ENCODE results near the gene QSOX2.

The QSOX2 gene, protein sequence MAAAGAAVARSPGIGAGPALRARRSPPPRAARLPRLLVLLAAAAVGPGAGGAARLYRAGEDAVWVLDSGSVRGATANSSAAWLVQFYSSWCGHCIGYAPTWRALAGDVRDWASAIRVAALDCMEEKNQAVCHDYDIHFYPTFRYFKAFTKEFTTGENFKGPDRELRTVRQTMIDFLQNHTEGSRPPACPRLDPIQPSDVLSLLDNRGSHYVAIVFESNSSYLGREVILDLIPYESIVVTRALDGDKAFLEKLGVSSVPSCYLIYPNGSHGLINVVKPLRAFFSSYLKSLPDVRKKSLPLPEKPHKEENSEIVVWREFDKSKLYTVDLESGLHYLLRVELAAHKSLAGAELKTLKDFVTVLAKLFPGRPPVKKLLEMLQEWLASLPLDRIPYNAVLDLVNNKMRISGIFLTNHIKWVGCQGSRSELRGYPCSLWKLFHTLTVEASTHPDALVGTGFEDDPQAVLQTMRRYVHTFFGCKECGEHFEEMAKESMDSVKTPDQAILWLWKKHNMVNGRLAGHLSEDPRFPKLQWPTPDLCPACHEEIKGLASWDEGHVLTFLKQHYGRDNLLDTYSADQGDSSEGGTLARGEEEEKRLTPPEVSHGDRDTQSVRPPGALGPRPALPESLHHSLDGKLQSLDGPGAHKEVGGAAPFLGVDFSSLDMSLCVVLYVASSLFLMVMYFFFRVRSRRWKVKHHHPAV

DNA sequence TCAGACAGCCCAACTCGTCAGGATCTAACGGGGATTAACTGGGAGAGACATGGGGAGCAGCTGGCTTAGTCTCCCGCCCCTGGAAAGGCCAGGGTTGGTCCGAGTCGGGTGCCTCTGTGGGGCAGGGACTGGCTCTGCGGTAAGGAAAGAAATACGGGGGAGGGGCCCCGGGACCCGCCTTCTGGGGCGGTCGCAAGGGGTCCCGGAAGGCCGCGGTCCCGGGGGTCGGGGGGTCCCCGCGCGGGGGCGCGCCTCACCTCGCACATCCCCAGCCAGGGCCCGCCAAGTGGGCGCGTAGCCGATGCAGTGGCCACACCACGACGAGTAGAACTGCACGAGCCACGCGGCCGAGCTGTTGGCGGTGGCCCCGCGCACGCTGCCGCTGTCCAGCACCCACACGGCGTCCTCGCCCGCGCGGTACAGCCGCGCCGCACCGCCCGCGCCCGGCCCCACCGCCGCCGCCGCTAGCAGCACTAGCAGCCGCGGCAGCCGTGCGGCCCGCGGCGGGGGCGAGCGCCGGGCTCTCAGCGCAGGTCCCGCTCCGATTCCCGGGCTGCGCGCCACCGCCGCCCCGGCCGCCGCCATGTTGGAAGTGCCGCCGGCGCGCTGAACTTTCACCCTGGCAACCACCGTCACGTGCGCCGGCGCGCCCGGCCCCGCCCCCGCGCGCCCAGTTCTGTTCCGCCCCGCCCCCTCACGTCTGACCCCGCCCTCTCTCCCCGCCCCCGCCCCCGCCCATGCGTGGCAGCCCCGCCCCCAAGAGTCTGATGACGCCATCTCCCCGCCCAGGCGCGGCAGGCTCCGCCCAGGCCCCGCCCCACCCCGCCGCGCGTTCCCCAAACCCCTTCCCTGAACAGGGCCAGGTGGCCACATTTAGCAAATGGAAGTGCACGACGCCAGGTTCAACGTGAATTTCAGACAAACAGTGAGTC lies at the start of gene QSOX2:
TSS of gene QSOX2 (minus strand) at position 594 of the 932 bp plus-strand sequence. CDS start at position 585, 9 bp downstream.
- DNase-seq = peak; percentile 29

DNA sequence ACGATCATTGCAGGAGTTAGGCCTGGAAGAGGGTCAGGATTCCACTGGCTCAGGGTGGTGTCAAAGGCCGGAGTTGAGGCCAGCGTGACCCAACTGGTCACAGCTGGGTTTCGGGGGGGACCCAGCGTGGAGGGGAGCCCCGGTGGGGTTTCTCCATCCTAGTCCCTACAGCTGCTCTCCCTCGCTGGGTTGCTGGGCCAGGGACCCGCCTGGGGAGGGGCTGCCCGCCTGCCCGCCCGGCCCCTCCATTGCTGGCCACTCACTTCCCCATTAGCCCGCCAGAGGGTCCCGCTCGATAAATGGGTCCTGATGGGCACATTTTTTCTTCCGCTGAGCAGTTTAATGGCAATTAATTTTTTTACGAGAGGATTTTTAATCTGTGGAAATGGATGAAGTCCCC lies 49.4 kb upstream of the QSOX2 start:
- DNase-seq = no peak

DNA sequence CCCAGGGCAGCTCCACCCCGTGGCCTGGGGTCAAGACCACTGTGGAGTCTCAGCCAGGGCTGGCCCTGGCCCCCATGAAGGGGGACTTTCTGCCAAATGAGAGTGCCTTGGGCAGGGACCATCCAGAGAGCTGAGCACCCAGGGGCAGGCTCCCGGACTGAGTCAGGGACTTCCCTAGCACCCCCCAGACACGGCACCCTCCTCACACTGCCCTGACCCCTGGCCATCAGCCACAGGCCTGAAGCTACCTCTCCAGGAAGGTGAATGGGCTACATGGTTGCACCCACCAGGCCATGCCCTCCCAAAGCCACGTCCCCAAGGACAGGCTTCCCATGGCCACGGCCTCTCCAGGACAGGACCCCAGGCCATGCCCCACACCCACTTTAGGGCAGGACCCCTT lies 48.8 kb upstream of the QSOX2 start:
- no peak for DNase-seq

DNA sequence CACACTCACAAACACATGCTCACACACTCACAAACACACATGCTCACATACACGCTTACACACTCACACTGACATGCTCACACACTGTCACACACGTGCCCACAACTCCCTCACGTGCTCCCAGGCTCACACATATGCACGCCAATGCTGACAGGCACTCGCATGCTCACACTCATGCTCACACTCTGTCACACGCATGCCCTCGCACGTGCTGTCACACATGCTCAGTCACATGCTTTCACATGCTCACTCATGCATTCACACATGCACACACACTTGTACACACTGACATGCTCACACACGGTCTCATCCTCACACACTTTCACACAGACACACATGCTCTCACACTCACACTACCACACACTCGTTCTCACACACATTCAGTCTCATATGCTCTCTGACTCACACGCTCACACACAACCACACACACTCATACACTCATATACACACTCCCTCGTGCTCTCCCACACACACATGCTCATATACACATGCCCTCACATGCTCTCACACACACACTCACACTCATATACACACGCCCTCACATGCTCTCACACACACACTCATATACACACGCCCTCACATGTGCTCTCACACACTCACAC lies 48.0 kb upstream of the QSOX2 start:
- DNase-seq = no peak

DNA sequence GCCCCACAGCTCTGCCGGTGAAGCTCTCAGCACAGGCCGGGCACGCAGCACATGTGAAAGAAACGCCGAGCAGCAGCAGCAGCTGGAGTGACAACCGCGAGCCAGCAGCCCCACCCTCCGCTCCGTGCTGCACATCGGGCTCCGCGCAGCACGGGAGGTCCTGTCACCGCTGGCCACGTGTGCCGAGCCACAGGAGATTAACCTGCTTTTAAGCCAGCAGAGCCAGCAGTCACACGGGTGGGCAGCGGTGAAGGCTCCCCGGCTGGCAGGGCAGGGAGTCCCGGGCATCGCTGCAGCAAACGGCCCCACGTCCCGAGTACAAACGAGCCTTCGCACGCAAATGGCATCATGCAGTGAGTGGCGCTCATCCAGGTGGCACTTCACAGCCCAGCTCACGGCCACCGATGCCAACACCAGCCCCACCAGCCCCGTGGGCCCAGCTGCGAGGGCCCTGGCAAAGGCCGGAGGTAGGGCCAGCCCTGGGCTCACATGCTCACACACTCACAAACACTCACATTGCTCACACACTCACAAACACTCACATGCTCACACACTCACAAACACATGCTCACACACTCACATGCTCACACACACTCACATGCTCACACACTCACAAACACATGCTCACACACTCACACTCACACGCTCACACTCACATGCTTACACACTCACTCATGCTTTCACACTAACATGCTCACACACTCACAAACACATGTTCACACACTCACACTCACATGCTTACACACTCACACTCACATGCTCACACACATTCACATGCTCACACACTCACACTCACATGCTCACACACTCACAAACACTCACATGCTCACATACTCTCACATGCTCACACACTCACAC lies 47.2 kb upstream of the QSOX2 start:
- no peak for DNase-seq

DNA sequence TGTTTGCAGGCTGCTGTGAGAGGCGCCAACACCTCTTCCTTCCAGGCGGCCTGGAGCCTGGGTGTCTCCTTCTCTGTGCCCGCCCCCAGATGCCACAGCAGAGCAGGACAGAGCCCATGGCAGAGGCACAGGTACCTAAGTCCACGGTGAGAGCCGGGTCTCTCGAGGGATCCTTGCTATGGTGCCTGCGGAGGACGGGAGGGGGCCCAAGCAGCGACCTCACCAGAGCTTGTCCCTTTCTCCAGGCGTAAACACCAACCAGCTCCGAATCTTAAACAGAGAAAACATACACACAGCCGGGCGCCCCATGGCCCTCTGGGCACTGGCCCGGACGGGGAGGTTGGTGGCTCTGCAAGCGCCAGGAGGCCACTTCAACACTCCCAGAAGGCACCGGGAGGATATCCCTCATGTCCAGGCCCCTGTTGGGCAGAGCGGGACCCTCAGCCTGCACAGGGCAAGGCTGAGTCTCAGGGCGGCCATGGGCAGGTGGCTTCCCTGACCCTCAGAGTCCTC lies 46.5 kb upstream of the QSOX2 start:
- no peak for DNase-seq

DNA sequence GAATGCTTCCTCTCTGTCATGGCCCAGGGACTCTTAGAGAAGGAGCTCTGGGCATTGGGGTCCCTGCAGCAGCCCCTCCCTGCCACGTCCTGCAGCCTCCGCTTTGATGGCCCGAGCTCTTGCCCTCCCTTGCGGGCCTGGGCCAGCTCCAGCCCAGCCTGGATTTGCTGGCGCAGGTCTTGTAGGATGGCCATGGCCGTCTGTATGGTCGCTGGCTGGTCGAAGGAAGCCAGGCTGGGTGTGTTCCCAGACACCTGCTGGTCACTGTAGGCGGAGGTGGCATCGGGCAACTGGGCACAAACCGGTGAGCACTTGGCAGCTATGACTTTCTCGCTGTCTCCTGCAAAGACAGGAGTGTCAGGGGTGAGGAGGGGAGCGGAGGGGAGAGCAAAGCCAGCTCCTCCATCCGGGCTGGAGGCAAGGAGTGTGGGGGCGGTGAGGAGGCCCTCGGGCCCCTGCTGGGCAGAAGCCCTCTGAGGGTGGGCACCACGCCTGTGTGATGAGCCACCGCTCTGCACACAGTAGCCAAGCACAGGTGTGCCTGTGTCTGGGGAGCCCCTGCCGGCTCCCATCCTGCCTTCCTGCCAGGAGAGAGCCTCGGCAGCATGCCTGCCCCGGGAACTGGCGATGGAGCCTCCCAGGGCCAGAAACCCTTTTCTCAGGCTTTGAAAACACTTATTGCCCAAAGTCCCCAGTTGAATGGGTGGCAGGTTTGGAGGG lies 45.9 kb upstream of the QSOX2 start:
- DNase-seq = no peak

DNA sequence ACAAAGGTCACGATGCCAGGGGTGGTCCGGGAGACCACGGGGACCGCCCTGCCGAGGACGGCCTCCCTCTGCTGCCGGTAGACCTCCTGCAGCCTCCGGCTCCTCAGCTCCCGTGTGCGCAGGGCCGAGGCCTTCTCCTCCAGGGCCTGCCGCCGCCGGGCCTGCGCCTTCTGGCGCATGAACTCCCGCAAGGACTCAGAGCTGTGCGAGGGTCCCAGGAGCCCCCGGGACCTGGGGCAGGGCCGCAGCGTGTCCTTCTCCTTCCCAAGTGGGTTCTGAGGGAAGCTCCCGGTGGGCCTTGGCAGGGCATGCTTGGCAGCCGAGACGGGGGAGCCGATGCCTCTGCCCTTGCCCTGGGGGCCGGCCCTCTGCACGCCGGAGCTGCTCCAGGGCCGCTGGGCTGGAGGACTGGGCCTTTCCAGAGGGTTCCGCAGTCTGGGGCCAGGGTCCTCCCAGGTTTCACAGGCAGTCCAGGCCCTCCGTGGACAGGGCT lies 44.9 kb upstream of the QSOX2 start:
- DNase-seq = no peak

DNA sequence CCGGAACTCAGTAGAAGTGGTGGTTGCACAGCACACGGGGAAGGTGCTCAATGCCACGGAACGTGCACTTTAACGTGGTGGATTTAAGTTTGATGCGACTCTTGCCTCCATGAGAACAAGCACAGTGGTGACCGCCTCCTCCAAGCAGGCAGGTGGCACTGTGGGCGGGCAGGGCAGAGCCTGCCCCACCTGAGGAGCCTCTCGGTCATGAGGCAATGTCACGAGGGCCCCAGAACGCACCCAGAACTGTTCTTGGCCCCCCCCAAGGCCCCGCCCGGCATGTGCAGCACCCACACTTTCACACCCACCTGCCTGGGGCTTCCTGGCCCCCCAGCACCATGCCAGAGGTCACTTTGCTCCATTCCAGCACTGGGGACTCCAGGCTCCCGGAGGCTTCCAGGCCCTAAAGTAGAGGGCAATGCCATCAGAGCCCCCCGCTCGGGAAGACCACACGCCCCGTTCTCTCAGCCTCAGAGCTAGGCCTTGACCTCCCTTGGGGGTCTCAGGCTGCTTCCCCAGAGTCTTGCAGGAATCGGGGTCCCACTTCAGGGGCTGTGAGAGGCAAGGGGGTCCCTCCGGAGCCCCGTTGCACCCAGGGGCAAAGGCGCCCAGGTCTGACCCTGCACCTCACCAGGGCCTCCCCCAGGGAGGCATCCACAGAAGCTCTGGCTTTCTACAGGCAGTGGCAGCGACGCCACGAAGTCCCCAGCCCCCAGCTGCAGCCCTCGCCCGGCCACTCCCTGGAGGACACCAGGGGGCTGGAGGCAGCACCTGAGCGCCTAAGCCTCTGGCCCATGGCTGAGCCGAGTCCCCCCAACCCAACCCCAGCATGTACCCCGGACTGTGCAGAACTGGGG lies 44.3 kb upstream of the QSOX2 start:
- DNase-seq = no peak

DNA sequence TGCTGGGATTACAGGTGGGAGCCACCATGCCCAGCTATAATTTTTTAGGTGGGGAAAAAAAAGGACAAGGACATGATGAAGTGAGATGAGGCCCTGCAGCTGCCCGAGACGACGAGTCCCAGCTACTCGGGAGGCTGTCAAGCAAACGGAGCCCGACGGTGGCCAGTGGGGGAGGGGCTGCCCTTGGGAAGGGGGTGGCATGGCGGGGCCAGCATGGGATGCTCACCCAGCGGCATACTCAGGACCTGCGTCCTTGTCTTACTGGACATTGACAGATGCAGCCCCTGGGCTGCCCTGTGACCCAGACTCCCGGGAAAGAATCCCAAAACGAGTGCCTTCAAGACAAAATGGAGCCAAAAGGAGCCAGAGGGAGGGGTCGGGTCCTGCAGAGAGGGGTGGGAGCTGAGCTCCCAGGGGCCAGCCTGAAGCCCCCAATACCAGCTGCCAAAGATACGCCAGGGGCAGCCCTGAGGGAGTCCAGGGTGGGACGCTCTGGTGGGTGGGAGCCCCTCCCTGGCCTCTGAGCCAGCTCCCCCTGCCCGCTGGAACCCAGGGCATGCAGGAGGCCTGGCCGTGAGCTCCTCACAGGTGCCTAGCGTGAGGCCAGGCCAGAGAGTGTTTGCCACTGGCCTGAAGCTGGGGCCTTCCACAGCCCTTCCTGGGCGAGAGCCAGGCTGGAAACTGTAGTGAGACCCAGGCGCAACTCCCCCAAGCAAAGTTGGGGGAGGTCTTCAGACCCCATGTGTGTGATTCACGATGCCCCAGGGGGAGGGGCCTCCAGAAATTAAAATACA lies 42.5 kb upstream of the QSOX2 start:
- peak; percentile 67 for DNase-seq

DNA sequence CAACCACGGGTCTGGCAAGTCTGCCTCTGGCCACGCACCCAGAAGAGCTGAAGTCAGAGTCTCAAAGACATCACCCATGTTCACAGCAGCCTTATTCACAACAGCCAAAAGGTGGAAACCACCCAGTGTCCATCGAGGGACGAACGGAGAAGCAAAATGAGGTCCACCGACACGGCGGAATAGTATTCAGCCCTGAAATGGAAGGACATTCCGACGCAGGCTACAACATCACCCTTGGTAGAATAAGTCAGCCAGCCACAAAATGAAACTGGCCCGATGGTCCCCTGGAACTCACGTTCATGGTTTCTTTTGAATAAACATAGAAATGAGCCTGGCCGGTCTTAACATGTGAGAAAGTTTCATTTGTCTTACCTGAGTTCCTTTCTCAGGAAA lies 41.4 kb upstream of the QSOX2 start:
- DNase-seq = no peak

DNA sequence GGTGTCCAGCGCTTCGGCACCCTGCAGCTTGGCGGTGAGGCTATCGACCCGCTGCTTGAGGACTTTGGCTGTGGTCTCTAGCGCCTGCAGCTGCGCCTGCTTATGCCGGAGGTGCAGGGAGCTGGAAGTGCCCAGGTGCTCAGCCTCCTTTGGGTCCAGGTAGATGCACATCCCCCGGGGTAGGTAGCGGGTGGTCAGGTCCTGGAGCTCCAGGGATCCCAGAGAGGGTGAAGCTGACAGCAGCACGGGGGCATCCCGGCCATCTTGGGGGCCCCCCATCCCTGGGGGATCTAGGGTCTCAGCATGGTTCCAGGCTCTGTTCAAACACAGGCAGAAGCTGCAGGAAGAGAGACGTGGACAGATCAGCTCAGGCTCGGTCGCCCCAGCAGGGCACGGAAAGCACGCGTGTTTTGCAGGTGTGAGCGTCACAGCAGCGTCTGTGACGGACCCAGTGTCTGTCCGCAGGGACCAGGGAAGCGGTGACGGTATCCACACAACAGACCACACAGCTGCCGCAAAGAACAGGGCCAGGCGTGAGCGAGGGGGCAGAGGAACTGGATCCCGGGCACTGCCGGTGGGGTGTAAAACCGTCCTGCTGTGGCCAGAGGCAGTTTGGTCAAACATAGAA lies 40.9 kb upstream of the QSOX2 start:
- no peak for DNase-seq

DNA sequence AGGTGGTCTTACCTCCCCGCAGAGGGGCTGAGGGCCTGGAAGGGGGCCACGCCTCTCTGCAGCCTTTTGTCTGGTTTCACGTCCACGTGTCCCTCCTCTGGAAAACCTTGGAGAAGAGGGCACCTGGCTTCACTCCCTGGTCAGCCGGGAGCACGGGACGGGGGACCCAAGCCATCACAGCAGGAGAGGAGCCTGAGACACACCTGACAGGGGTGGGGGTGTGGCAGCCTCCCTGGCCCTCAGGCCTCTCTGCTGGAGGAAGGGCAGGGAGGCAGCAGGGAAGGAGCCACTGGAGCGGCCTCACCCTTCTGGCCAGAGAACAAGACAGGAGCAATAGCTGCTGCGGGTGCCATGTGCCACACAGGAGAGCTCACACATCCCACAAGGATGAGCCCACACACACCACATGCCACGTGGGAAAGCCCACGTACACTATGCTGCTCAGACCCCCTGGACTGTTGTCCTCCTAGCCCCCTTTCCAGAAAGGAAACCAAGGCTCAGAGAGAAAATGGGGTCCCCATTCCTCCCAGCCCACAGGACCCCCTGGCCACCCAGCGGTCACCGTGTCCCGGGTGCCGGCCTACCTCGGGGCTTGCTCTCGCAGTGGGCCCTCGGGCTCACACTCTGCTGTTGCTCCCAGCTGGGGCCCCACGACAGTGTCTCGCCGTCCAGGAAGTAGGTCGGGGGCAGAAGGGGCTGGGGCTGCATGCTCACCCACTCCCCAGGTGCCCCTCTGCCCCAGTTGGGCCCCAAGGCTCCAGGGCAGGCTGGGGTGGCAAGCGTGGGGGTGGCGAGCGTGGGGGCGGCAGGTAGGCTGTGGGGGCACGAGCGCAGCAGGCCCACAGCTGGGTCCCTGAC lies 40.1 kb upstream of the QSOX2 start:
- no peak for DNase-seq

DNA sequence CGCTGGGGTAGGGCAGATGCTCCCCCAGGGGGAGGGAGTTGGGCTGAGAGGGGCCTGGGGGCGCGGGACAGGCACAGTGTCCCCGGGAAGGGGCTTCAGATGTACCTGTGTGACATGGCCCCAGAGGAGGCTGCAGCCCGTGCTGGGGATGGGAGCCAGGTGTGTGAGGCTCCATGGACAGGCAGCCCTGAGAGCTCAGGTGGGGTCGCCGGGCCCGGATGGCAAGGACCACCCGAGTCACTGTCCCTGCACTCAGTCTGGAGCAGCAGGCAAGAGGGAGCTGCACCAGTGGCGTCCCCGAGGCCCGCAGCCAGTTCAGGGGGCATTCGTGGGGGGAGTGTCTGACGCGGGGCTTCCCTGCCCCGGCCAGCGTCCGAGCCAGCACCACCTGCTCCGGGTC lies 39.3 kb upstream of the QSOX2 start:
- no peak for DNase-seq

DNA sequence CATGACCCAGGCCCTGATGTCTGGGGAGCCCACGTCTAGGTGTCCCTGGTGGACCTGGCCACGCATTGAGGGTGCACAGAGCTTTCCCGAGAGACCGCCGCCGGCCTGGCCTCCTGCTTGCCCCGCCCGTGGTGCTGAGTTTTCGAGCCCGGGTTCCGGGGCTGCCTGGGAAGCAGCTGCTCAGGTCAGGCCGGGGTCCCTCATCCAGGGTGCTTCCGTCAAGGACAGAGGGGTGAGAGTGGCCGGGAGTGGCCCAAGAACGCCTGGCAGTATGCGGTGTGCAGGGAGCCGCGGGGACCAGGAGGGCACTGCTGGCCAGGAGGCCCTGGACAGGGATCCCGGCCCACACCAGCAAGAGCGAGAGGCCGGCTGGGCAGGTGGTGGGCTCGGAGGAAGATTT lies 38.7 kb upstream of the QSOX2 start:
- DNase-seq = no peak

DNA sequence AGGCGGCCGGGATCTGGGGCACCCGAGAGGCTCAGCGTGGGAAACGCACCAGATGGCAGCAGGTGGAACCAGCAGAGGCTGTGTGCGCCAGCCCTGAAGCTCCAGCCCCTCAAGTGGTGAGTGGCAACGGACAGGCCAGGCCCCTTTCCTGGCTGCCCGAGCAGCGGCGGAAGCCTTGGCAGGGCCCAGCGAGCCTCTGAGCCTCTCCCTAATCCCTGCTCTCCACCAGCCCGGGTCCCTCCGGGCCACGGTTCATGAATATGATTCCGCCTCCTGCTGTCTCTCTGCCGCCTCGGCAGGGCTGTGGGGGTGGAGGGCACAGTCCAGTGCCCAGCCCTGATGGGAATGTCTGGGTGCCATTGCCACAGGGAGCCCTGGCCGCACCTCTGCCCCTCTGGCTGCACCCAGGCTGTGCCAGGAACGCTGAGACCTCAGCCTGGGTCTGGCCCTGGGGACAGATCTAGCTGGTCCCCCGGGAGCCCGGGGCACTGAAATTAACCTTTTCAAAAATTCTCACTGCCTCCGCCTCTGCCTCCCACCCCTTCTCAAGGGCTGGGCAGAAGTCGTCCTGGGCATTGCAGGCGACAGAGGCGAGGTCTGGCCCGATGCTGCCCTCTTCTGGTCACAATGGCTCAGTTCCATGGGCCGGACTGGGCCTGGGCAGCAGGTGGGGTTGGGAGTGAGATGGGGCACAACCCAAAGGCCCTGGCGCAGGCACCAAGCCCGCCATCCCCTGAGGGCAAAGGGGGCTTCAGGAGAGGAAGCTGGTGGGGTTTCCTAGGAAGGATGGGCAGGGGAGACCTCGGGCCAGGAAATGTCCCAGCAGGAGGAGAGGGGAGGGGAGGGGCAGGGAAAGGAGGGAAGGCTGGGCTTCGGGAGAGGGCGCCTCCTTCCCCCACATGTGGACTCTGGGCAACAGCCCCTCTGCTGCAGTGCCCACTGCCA lies 38.0 kb upstream of the QSOX2 start:
- DNase-seq = peak; percentile 77
